Measurements from ENCODE around the gene RHBG. TPM values are rescaled to one million over a fixed set of nuclear protein-coding genes. Genes with fewer than 3 reads are reported as not detected.
A peak's percentile ranks its signal among the peaks of the same experiment; 100 is the strongest.

The RHBG gene
- total RNA-seq, 4 donors from 2014 or later = 7.4 to 14.8 (median 8.1) TPM

DNA sequence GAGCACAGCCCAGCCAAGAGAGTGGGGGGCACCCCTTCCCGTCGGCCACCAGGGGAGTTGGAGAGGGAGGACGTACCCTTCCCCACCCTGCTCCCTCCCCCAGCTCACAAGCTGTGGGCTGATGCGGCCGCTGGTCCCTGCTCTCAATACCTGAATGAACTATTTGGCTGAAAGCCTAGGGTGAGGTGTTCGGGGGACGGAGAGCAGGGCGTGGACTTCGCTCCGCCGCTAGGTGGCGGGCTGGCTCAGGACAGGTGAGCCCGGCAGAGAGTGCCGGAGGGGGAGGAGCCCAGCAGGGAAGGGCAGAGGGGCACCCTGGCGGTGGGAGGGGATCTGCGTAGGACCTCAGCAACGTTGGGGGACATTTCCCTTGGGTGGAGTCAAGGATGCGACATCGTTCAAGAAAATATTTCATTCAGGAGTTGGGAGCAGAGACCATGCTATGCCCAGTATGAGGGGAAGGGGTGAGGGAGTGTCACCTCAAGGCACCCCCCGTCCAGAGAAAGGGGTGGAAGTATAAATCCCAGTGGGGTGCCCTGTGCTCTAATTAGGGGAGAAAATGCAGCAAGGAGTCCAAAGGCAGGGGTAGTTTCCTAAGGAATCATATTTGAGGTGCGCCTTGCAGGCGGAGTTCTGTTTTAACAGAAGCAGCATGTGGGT lies 12.0 kb upstream of the RHBG start:
- WGBS = 10% methylated on average over 22 of the region's 22 CpGs
- no peak for TF ChIP-seq EP300 (IDR thresholded peaks at IDR 0.05)
- TF ChIP-seq POLR2AphosphoS5 (IDR thresholded peaks at IDR 0.05) = no peak
- peak; percentile 17 to 82 for TF ChIP-seq CTCF (IDR thresholded peaks at IDR 0.05)
- H3K4me1 ChIP-seq = peaks cover 7% of the 10 kb centered on the region
- peaks cover 30% of the 10 kb centered on the region for H3K27me3 ChIP-seq
- no peaks in the 10 kb centered on the region for H3K36me3 ChIP-seq
- no peak overlapping the region for H3K4me3 ChIP-seq
- H3K9me3 ChIP-seq = no peaks in the 10 kb centered on the region
- H3K27ac ChIP-seq = no peak overlapping the region
- no peak for DNase-seq (ENCODE audit: low spot score in 2 of 2)

DNA sequence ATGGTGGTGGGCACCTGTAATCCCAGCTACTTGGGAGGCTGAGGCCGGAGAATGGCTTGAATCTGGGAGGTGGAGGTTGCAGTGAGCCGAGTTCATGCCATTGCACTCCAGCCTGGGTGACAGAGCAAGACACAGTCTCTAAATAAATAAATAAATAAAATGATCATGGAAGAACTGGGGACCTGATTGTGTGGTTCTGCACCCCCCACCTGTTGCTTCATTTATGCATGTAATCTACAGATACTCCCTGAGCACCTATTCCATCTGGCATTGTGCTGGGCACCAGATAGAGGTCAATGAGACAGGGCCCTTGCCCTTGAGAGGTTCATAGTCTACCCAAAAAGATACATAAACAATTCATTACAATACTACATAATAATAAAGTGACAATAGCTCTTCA lies 11.0 kb upstream of the RHBG start:
- DNase-seq (ENCODE audit: low spot score in 2 of 2) = no peak
- Histone ChIP-seq H3K36me3 (no peaks in the 10 kb centered on the region), H3K4me1 (peaks cover 7% of the 10 kb centered on the region), H3K27ac (no peak overlapping the region), H3K9me3 (no peaks in the 10 kb centered on the region), H3K27me3 (peaks cover 30% of the 10 kb centered on the region), H3K4me3 (no peak overlapping the region)
- WGBS = 95% methylated on average over 2 of the region's 2 CpGs
- TF ChIP-seq POLR2A (IDR thresholded peaks at IDR 0.05) (no peak), EP300 (IDR thresholded peaks at IDR 0.05) (no peak), CTCF (IDR thresholded peaks at IDR 0.05) (no peak), POLR2AphosphoS5 (IDR thresholded peaks at IDR 0.05) (no peak)

GRCh38 chr1:156358641-156359040 lies 10.4 kb upstream of the RHBG start:
- Histone ChIP-seq H3K4me3 (no peak overlapping the region), H3K27ac (no peak overlapping the region), H3K27me3 (peaks cover 30% of the 10 kb centered on the region), H3K9me3 (no peaks in the 10 kb centered on the region), H3K36me3 (no peaks in the 10 kb centered on the region), H3K4me1 (peaks cover 7% of the 10 kb centered on the region)
- TF ChIP-seq POLR2A (IDR thresholded peaks at IDR 0.05) (no peak), EP300 (IDR thresholded peaks at IDR 0.05) (no peak), POLR2AphosphoS5 (IDR thresholded peaks at IDR 0.05) (no peak), CTCF (IDR thresholded peaks at IDR 0.05) (no peak)
- no peak for DNase-seq (ENCODE audit: low spot score in 2 of 2)
- 93% methylated on average over 1 of the region's 1 CpG for WGBS

DNA sequence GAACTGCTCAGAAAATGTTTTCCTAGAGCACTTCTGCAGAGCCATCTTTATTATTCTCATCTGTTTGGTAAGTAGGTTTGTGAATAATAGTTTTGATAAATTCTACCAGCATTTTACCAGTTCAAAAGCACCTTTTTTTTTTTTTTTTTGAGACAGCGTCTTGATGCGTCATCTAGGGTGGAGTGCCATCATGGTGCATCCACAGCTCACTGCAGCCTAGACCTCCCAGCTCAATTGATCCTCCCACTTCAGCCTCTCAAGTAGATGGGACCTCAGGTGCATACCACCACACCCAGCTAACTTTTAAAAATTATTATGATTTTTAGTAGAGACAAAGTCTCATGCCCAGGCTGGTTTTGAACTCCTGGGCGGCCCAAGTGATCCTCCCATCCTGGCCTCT lies 9.8 kb upstream of the RHBG start:
- TF ChIP-seq EP300 (IDR thresholded peaks at IDR 0.05) (no peak), POLR2AphosphoS5 (IDR thresholded peaks at IDR 0.05) (no peak), CTCF (IDR thresholded peaks at IDR 0.05) (no peak), POLR2A (IDR thresholded peaks at IDR 0.05) (no peak)
- H3K9me3 ChIP-seq = no peaks in the 10 kb centered on the region
- no peaks in the 10 kb centered on the region for H3K36me3 ChIP-seq
- peaks cover 33% of the 10 kb centered on the region for H3K27me3 ChIP-seq
- H3K27ac ChIP-seq = no peak overlapping the region
- H3K4me1 ChIP-seq = peaks cover 7% of the 10 kb centered on the region
- no peak for DNase-seq (ENCODE audit: low spot score in 2 of 2)
- WGBS = 84% methylated on average over 3 of the region's 3 CpGs
- H3K4me3 ChIP-seq = no peak overlapping the region

GRCh38 chr1:156359973-156360372 lies 9.0 kb upstream of the RHBG start:
- Histone ChIP-seq H3K27ac (no peak overlapping the region), H3K36me3 (no peaks in the 10 kb centered on the region), H3K4me3 (no peak overlapping the region), H3K27me3 (peaks cover 34% of the 10 kb centered on the region), H3K4me1 (peaks cover 7% of the 10 kb centered on the region), H3K9me3 (no peaks in the 10 kb centered on the region)
- 41% methylated on average over 6 of the region's 6 CpGs for WGBS
- DNase-seq (ENCODE audit: low spot score in 2 of 2) = no peak
- TF ChIP-seq POLR2A (IDR thresholded peaks at IDR 0.05) (no peak), CTCF (IDR thresholded peaks at IDR 0.05) (no peak), EP300 (IDR thresholded peaks at IDR 0.05) (no peak), POLR2AphosphoS5 (IDR thresholded peaks at IDR 0.05) (no peak)

Data from suprapubic skin (tissue), 4 donors.